ENCODE results near the gene AUH.
"Not testable (repeated sequence)": the region's sequence is repeated elsewhere in the genome, so short reads cannot be mapped to it uniquely, and the experiment has no call there.

AUH gene

GRCh38 chr9:91361291-91362050 lies at the start of gene AUH:
AUH (minus strand) TSS chr9:91361918; CDS start chr9:91361889, 29 bp downstream.
- peak; percentile 85 for DNase-seq

GRCh38 chr9:91411096-91411771 lies 49.5 kb upstream of the AUH start:
- no peak for DNase-seq

GRCh38 chr9:91410161-91410560 lies 48.4 kb upstream of the AUH start:
- DNase-seq = no peak

DNA sequence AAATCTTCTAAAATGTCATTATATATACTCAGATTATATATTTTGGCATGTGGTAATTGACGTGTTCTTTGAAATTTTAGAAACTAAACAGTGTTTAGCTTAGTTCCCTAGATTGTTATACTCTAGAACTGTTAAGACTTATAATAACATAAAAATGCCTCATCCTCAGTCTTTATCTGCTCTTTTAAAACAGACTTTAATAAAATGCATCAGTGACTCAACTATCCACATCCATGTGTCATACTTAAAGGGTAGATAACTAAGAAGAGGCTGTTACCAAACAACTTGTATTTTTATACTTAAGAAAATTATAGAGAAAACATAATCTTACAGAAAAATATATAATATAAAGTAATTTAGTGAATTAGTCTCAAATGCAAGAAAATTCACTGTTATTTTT lies 46.8 kb upstream of the AUH start:
- no peak for DNase-seq

- no peak for DNase-seq
These were observed 46.0 kb upstream of the AUH start for GRCh38 chr9:91407580-91408318.

DNA sequence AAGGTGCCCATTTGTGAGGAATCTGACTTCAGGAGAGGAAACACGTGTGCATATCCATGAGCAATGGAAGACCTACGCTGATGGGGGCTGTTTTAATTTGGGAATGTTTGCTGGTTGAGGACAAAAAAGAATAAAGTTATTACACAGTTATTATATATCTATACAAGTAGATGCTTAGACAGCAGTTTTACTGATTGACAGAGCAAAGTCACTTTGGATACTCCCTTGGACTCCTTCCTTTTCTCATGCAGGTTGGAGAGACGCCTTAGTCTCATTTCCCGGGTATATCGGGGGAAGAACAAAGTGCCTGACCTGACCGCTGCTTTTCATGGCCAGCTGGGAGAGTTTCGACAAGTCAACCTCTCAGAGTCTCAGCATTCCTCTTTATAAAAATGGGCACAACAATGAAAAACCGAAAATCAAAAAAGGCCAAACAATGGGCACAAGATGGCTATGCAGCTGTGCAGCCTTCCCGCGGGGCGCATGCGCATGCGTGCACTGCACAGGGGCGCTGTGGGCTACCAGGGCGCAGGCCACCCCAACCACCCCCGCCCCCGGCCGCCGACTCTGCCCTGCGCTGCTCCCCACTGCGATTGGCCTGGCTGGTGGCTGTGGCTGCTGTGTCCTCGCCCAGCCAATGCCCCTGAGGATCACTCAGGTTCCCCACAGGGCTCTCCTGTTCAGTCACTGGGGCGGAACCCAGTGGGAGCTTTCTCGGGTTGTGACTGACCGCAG lies 43.8 kb upstream of the AUH start:
- no peak for DNase-seq

GRCh38 chr9:91403665-91404543 lies 42.2 kb upstream of the AUH start:
- no peak for DNase-seq

- DNase-seq = no peak
These were observed 37.2 kb upstream of the AUH start for GRCh38 chr9:91398926-91399325.

DNA sequence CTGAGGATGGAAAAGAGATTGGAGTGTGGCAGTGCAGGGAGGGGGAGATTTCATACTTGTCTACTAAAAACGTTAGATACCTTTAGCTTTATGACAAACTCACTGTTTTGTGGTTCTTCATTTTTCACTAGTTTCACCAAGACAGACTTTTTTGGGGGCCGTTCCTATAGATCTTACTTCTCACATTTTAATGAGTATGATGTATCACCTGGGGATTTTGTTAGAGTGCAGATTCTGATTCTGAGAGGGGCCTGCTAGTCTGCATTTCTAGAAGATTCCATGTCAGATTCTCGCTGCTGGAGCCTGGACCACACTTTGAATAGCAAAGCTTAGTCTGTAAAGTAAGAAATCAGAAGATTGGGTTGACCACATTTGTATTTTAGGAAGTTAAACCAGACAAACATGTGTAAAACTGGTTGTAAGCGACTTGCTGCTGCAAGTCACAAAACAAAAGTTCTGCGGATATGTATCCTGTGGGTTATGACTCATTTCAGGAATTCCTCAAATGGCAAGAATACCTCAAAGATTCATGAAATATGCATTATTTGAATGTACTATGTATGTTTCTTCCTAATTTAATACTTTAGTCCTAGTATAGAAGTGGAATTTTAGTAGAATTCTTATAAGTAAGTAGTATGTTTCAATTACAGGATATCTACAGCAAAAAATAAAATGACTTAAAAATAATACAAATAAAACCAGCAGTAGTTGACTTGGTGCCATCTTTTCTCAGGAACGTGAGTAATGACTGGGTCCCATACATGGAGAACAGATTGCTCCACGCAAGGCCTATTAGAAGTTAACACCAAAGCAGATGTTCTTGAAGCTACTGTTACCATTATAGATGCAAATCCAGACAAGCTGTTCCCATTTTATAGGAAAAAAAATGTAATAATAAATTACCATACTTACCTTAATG lies 34.1 kb upstream of the AUH start:
- DNase-seq = peak; percentile 32

- no peak for DNase-seq
These were observed 33.4 kb upstream of the AUH start for GRCh38 chr9:91395106-91395552.

DNA sequence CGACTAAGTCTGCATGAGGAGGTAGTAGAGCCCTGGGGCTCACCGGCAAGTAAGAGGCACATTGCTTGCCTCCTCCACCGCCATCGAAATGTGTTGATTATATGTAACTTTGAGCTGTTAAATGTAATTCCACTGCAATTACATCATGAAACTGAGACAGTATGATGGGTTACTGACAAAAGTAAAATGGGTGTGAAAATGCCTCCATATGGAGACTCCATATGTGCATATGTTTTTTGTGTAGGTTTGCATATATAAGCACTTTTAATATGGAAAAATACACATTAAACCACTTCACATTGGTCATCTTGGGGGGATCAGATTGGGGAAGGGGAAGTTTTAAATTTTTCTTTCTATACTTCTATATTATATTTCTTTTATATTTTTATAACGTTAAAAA lies 32.1 kb upstream of the AUH start:
- DNase-seq = no peak

GRCh38 chr9:91392435-91392834 lies 30.7 kb upstream of the AUH start:
- no peak for DNase-seq

GRCh38 chr9:91391818-91392217 lies 30.1 kb upstream of the AUH start:
- DNase-seq = no peak

- DNase-seq = no peak
These were observed 29.7 kb upstream of the AUH start for GRCh38 chr9:91391412-91391811.

GRCh38 chr9:91389686-91390085 lies 28.0 kb upstream of the AUH start:
- DNase-seq = not testable (repeated sequence)

GRCh38 chr9:91386765-91387164 lies 25.0 kb upstream of the AUH start:
- no peak for DNase-seq

GRCh38 chr9:91384954-91385353 lies 23.2 kb upstream of the AUH start:
- no peak for DNase-seq

DNA sequence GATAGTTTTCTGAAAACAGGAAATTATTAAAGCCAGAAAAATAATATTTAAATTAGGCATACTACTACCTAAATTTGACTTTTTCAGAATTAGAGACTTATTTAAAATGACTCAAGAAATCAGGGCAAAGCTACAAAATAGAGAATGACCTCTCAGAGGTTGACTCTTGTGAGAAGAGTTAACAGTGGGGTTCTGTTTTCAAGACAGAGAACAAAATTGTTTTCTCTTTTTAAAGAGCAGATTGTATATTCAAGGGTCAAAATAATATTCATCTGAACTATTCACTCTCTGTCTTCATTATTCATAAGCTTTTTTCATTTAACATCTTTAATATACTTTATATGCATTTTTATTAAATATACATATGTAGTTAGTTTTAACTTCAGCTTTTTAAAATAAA lies 21.9 kb upstream of the AUH start:
- no peak for DNase-seq

GRCh38 chr9:91382298-91382697 lies 20.6 kb upstream of the AUH start:
- no peak for DNase-seq

GRCh38 chr9:91379426-91379825 lies 17.7 kb upstream of the AUH start:
- no peak for DNase-seq

GRCh38 chr9:91378695-91379127 lies 17.0 kb upstream of the AUH start:
- no peak for DNase-seq
